ENCODE results near the gene SLC20A1. TPM values are rescaled to one million over a fixed set of nuclear protein-coding genes. Genes with fewer than 3 reads are reported as not detected.

SLC20A1 gene
- total RNA-seq, 4 donors from 2014 or later: 5.0 to 19.2 (median 12.4) TPM

- intact Hi-C loops (cut with DNase I; ENCODE audit: low total_unique reads): no loop called here
- WGBS, 2 donors: 15 to 17% methylated on average over 2 of the region's 2 CpGs
- no peak for DNase-seq (ENCODE audit: low spot score in 2 of 2)
- TF ChIP-seq POLR2A (IDR thresholded peaks at IDR 0.05) (no peak), CTCF (IDR thresholded peaks at IDR 0.05) (no peak)
- H3K4me3 ChIP-seq (ENCODE audit: low read depth, poor library complexity, severe bottlenecking): no peak overlapping the region
These were observed 4.0 kb upstream of the SLC20A1 start for GRCh38 chr2:112641701-112642100.

- DNase-seq (ENCODE audit: low spot score in 2 of 2): no peak
- TF ChIP-seq POLR2A (IDR thresholded peaks at IDR 0.05) (no peak), CTCF (IDR thresholded peaks at IDR 0.05) (no peak)
- no peak overlapping the region for H3K4me3 ChIP-seq (ENCODE audit: low read depth, poor library complexity, severe bottlenecking)
- WGBS, 2 donors: 88 to 90% methylated on average over 5 of the region's 5 CpGs
- intact Hi-C loops (cut with DNase I; ENCODE audit: low total_unique reads): no loop called here
These were observed 3.2 kb upstream of the SLC20A1 start for GRCh38 chr2:112642561-112642960.

GRCh38 chr2:112642966-112643365 lies 2.8 kb upstream of the SLC20A1 start:
- H3K4me3 ChIP-seq (ENCODE audit: low read depth, poor library complexity, severe bottlenecking): no peak overlapping the region
- intact Hi-C loops (cut with DNase I; ENCODE audit: low total_unique reads): no loop called here
- no peak for TF ChIP-seq CTCF (IDR thresholded peaks at IDR 0.05)
- no peak for TF ChIP-seq POLR2A (IDR thresholded peaks at IDR 0.05)
- 91 to 96% methylated on average over 7 of the region's 7 CpGs for WGBS, 2 donors
- DNase-seq (ENCODE audit: low spot score in 2 of 2): no peak

- DNase-seq (ENCODE audit: low spot score in 2 of 2): no peak
- WGBS, 2 donors: 94% methylated on average over 3 of the region's 3 CpGs
- H3K4me3 ChIP-seq (ENCODE audit: low read depth, poor library complexity, severe bottlenecking): no peak overlapping the region
- TF ChIP-seq POLR2A (IDR thresholded peaks at IDR 0.05) (no peak), CTCF (IDR thresholded peaks at IDR 0.05) (no peak)
- intact Hi-C loops (cut with DNase I; ENCODE audit: low total_unique reads): no loop called here
These were observed 2.3 kb upstream of the SLC20A1 start for GRCh38 chr2:112643488-112643887.

- no peak overlapping the region for H3K4me3 ChIP-seq (ENCODE audit: low read depth, poor library complexity, severe bottlenecking)
- 52 to 53% methylated on average over 11 of the region's 11 CpGs for WGBS, 2 donors
- DNase-seq (ENCODE audit: low spot score in 2 of 2): no peak
- intact Hi-C loops (cut with DNase I; ENCODE audit: low total_unique reads): no loop called here
- TF ChIP-seq CTCF (IDR thresholded peaks at IDR 0.05) (no peak), POLR2A (IDR thresholded peaks at IDR 0.05) (no peak)
These were observed 1.4 kb upstream of the SLC20A1 start for GRCh38 chr2:112644155-112644932.

- TF ChIP-seq POLR2A (IDR thresholded peaks at IDR 0.05): no peak
- no peak for TF ChIP-seq CTCF (IDR thresholded peaks at IDR 0.05)
- intact Hi-C loops (cut with DNase I; ENCODE audit: low total_unique reads): no loop called here
- H3K4me3 ChIP-seq (ENCODE audit: low read depth, poor library complexity, severe bottlenecking): peak overlapping the region; percentile 30
- no peak for DNase-seq (ENCODE audit: low spot score in 2 of 2)
- WGBS, 2 donors: 5 to 7% methylated on average over 8 to 11 of the region's 11 CpGs
These were observed 818 bp upstream of the SLC20A1 start for GRCh38 chr2:112644933-112645309.

Measured in lower leg skin (tissue), 4 donors.